ENCODE results near the gene TMEM138. TPM values are rescaled to one million over a fixed set of nuclear protein-coding genes. Genes with fewer than 3 reads are reported as not detected.

The TMEM138 gene
- total and polyA plus RNA-seq, 4 donors = 24.6 to 64.4 (median 49.6) TPM

- Histone ChIP-seq H3K36me3 (ENCODE audit: control insufficient read depth in 4 of 4, insufficient read depth in 4 of 4, low read length in 4 of 4) (peaks cover 52 to 73% (median 61%) of the 10 kb centered on the region in 4 donors), H3K27ac (ENCODE audit: low read depth in 1 of 2, low read length in 1 of 2) (peak overlapping the region in 1 of 2 donors; percentile 73), H3K4me1 (ENCODE audit: control insufficient read depth in 5 of 5, insufficient read depth in 5 of 5, low read length in 5 of 5) (peaks cover 0 to 5% (median 0%) of the 10 kb centered on the region in 5 donors), H3K9ac (ENCODE audit: insufficient read depth in 1 of 2, low read length in 2 of 2) (no peak overlapping the region), H3K9me3 (ENCODE audit: control insufficient read depth in 4 of 4, insufficient read depth in 3 of 4, low read length in 3 of 4) (no peaks in the 10 kb centered on the region), H3K4me3 (no peak overlapping the region), H3K27me3 (ENCODE audit: control insufficient read depth in 3 of 3, insufficient read depth in 3 of 3, low read length in 2 of 3) (no peaks in the 10 kb centered on the region)
- ATAC-seq (ENCODE audit: insufficient read depth, low FRiP score) (no peak), DNase-seq (no peak)
- 87 to 97% methylated on average over 3 of the region's 3 CpGs for WGBS, 2 donors
- no peak for TF ChIP-seq CTCF (IDR thresholded peaks at IDR 0.05; ENCODE audit: control extremely low read depth, extremely low read depth)
Observed at GRCh38 chr11:61416941-61417340, 54.8 kb downstream of the TMEM138 start.

GRCh38 chr11:61417670-61418069 lies 55.5 kb downstream of the TMEM138 start:
- Histone ChIP-seq H3K27me3 (ENCODE audit: control insufficient read depth in 3 of 3, insufficient read depth in 3 of 3, low read length in 2 of 3) (no peaks in the 10 kb centered on the region), H3K9me3 (ENCODE audit: control insufficient read depth in 4 of 4, insufficient read depth in 3 of 4, low read length in 3 of 4) (no peaks in the 10 kb centered on the region), H3K4me3 (no peak overlapping the region), H3K36me3 (ENCODE audit: control insufficient read depth in 4 of 4, insufficient read depth in 4 of 4, low read length in 4 of 4) (peaks cover 54 to 72% (median 60%) of the 10 kb centered on the region in 4 donors), H3K9ac (ENCODE audit: insufficient read depth in 1 of 2, low read length in 2 of 2) (no peak overlapping the region), H3K27ac (ENCODE audit: low read depth in 1 of 2, low read length in 1 of 2) (no peak overlapping the region), H3K4me1 (ENCODE audit: control insufficient read depth in 5 of 5, insufficient read depth in 5 of 5, low read length in 5 of 5) (peaks cover 0 to 7% (median 0%) of the 10 kb centered on the region in 5 donors)
- TF ChIP-seq CTCF (IDR thresholded peaks at IDR 0.05; ENCODE audit: control extremely low read depth, extremely low read depth) = no peak
- ATAC-seq (ENCODE audit: insufficient read depth, low FRiP score) (no peak), DNase-seq (no peak)
- WGBS, 2 donors = 28 to 56% methylated on average over 2 of the region's 2 CpGs

- H3K27me3 ChIP-seq (ENCODE audit: control insufficient read depth in 3 of 3, insufficient read depth in 3 of 3, low read length in 2 of 3) = no peaks in the 10 kb centered on the region
- H3K27ac ChIP-seq (ENCODE audit: low read depth in 1 of 2, low read length in 1 of 2) = no peak overlapping the region
- no peaks in the 10 kb centered on the region for H3K9me3 ChIP-seq (ENCODE audit: control insufficient read depth in 4 of 4, insufficient read depth in 3 of 4, low read length in 3 of 4)
- peaks cover 0 to 7% (median 0%) of the 10 kb centered on the region in 5 donors for H3K4me1 ChIP-seq (ENCODE audit: control insufficient read depth in 5 of 5, insufficient read depth in 5 of 5, low read length in 5 of 5)
- DNase-seq (no peak), ATAC-seq (ENCODE audit: insufficient read depth, low FRiP score) (no peak)
- no peak for TF ChIP-seq CTCF (IDR thresholded peaks at IDR 0.05; ENCODE audit: control extremely low read depth, extremely low read depth)
- peaks cover 51 to 68% (median 58%) of the 10 kb centered on the region in 4 donors for H3K36me3 ChIP-seq (ENCODE audit: control insufficient read depth in 4 of 4, insufficient read depth in 4 of 4, low read length in 4 of 4)
- no peak overlapping the region for H3K9ac ChIP-seq (ENCODE audit: insufficient read depth in 1 of 2, low read length in 2 of 2)
- no peak overlapping the region for H3K4me3 ChIP-seq
Observed at GRCh38 chr11:61418136-61418535, 56.0 kb downstream of the TMEM138 start.

Other genes starting within 250 kb of the TMEM138 start
- gene VPS37C, start 200.9 kb upstream of the TMEM138 start, total RNA-seq = 10 to 100 TPM; 14.8 to 35.8 TPM
- gene VPS37C, start 200.9 kb upstream of the TMEM138 start, polyA plus RNA-seq = 10 to 100 TPM; 20.7 to 23.9 TPM
- not detected for gene PGA3, start 158.9 kb upstream of the TMEM138 start, total RNA-seq
- under 1 TPM; 0.20 to 0.50 TPM for gene PGA3, start 158.9 kb upstream of the TMEM138 start, polyA plus RNA-seq
- 1 to 10 TPM; 1.6 to 1.8 TPM for gene PGA4, start 140.0 kb upstream of the TMEM138 start, total RNA-seq
- gene PGA4, start 140.0 kb upstream of the TMEM138 start, polyA plus RNA-seq = 1 to 10 TPM in 1 of 2 donors, not detected in 1; 1.8 TPM
- gene PGA5, start 121.2 kb upstream of the TMEM138 start, total RNA-seq = under 1 TPM in 1 of 2 donors, not detected in 1; 0.55 TPM
- under 1 TPM; 0.08 to 0.09 TPM for gene PGA5, start 121.2 kb upstream of the TMEM138 start, polyA plus RNA-seq
- gene VWCE, start 67.1 kb upstream of the TMEM138 start, total RNA-seq = 1 to 10 TPM in 1 of 2 donors, under 1 TPM in 1; 0.65 to 1.2 TPM
- gene VWCE, start 67.1 kb upstream of the TMEM138 start, polyA plus RNA-seq = under 1 TPM; 0.13 to 0.55 TPM
- 100 to 1,000 TPM; 141 to 184 TPM for gene DDB1, start 29.3 kb upstream of the TMEM138 start, total RNA-seq
- gene DDB1, start 29.3 kb upstream of the TMEM138 start, polyA plus RNA-seq = 100 to 1,000 TPM in 1 of 2 donors, 10 to 100 TPM in 1; 88.5 to 101 TPM
- 10 to 100 TPM; 35.2 to 69.2 TPM for gene TKFC, start 29.1 kb upstream of the TMEM138 start, total RNA-seq
- gene TKFC, start 29.1 kb upstream of the TMEM138 start, polyA plus RNA-seq = 10 to 100 TPM; 35.0 to 44.4 TPM
- 10 to 100 TPM; 27.8 to 51.3 TPM for gene CYB561A3, start 492 bp upstream of the TMEM138 start, total RNA-seq
- 10 to 100 TPM; 20.8 to 45.1 TPM for gene CYB561A3, start 492 bp upstream of the TMEM138 start, polyA plus RNA-seq
- 10 to 100 TPM in 1 of 2 donors, 1 to 10 TPM in 1; 9.9 to 16.4 TPM for gene TMEM216, start 30.2 kb downstream of the TMEM138 start, total RNA-seq
- 10 to 100 TPM; 17.6 to 19.9 TPM for gene TMEM216, start 30.2 kb downstream of the TMEM138 start, polyA plus RNA-seq
- 10 to 100 TPM; 58.6 to 64.7 TPM for gene CPSF7, start 67.6 kb downstream of the TMEM138 start, total RNA-seq
- gene CPSF7, start 67.6 kb downstream of the TMEM138 start, polyA plus RNA-seq = 10 to 100 TPM; 34.8 to 46.3 TPM
- gene SDHAF2, start 67.8 kb downstream of the TMEM138 start, total RNA-seq = 10 to 100 TPM; 39.6 to 41.2 TPM
- 10 to 100 TPM; 46.6 to 53.4 TPM for gene SDHAF2, start 67.8 kb downstream of the TMEM138 start, polyA plus RNA-seq
- gene LRRC10B, start 146.4 kb downstream of the TMEM138 start, total RNA-seq = 10 to 100 TPM in 1 of 2 donors, 1 to 10 TPM in 1; 9.2 to 29.3 TPM
- 10 to 100 TPM in 1 of 2 donors, 1 to 10 TPM in 1; 9.3 to 13.8 TPM for gene LRRC10B, start 146.4 kb downstream of the TMEM138 start, polyA plus RNA-seq
- 1 to 10 TPM; 2.8 to 4.8 TPM for gene SYT7, start 218.7 kb downstream of the TMEM138 start, total RNA-seq
- 10 to 100 TPM in 1 of 2 donors, 1 to 10 TPM in 1; 1.7 to 10.6 TPM for gene SYT7, start 218.7 kb downstream of the TMEM138 start, polyA plus RNA-seq